Endothelial cell of hepatic sinusoid (primary cell): Measurements from ENCODE around the gene CRYBB3.

Source experiments
- in situ Hi-C: cut with HindIII; loops from 2 replicates; pipeline ENCODE4 v1.10.0; 2017; ENCODE audit warnings: low sequenced_read_pairs

CRYBB3 gene

GRCh38 chr22:25199731-25200520, at the start of gene CRYBB3:
CRYBB3 (plus strand) TSS chr22:25199858; CDS start chr22:25201397, 1,539 bp downstream.
- in situ Hi-C loops: no loop called here

GRCh38 chr22:25153961-25154666, 45.5 kb upstream of the CRYBB3 start:
- in situ Hi-C loops: loop anchor here (5.0 kb wide), 1 partner anchor 33 kb away; no protein-coding TSS in a partner anchor

DNA sequence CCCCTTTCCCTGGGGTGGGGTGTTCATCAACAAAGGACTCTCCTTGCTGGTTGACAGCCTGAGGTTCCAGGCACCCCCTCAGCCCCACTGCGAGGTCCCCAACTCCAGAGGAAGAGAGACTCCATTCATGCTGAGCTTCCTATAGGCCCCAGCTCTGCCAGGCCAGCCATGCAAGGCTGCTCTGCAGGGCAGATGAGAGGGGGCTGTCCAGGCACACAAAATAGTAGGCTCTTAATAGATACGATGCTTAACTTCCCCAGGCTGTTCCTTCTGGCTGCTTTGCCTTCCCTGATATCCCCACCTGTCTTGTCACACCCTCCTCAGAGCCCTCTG, 45.0 kb upstream of the CRYBB3 start:
- in situ Hi-C loops: loop anchor here (5.0 kb wide), 1 partner anchor 33 kb away; no protein-coding TSS in a partner anchor

DNA sequence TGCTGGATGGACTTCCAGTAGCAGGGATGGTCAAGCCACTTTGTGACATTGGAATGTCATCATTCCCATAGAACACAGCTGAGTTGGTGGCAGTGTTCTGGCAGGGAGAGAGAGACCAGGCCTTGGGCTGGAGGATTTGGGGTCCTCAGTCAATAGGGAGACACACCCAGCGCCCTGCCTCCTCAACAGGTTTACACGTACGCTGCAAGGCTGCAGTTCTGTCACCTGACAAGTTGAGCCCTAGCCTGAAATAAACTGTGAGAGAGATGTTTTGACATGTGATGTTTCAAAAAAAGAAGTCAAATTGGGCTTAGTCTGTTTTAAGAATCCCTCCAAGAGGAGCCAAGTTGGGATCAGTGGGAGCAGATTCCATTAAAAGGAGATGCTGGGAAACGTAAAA, 42.9 kb upstream of the CRYBB3 start:
- in situ Hi-C loops: no loop called here

GRCh38 chr22:25159028-25159427, 40.6 kb upstream of the CRYBB3 start:
- in situ Hi-C loops: no loop called here

- in situ Hi-C loops: no loop called here
Measured at GRCh38 chr22:25160120-25160996, 39.3 kb upstream of the CRYBB3 start.

DNA sequence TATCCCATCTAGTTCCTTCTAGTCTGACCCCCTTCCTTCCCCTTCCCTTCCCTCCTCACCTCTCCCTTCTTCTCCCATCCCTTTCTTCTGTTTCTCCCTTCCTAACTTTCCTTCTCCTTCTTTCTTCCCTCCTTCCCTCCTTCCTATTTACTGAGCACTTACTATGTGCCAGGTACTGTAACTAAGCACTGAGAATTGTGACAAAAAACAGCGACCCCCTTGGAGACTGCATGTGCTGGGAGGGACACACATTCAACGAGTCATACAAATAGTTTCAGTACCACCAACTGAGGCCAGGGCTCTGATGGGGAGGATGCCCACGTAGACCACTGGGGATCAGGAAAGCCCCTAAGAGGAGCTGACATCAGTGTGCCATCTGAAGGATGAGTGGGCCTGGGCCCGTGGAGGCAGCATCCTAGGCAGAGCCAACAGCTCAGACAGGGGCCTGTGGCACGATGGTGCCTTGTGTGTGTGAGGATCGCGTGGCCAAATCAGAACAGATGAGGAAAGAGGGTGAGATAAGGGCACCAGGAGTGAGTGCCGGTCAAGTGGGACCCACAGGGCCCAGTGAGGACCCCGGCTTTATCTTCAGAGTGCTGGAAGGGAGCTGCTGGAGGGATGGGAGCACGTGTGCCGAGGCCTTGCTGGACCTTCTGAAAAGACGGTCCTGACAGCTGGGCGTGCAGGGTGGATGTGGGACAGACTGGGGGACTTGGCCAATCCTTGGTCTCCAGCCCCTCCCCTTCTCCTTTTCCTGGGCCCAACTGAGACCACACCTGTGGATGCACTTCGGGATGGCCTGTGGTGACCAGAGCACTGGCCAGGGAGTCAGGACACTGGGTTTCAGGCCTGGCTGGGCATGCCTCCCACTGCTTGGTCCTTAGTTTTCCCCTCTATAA, 38.4 kb upstream of the CRYBB3 start:
- in situ Hi-C loops: no loop called here

DNA sequence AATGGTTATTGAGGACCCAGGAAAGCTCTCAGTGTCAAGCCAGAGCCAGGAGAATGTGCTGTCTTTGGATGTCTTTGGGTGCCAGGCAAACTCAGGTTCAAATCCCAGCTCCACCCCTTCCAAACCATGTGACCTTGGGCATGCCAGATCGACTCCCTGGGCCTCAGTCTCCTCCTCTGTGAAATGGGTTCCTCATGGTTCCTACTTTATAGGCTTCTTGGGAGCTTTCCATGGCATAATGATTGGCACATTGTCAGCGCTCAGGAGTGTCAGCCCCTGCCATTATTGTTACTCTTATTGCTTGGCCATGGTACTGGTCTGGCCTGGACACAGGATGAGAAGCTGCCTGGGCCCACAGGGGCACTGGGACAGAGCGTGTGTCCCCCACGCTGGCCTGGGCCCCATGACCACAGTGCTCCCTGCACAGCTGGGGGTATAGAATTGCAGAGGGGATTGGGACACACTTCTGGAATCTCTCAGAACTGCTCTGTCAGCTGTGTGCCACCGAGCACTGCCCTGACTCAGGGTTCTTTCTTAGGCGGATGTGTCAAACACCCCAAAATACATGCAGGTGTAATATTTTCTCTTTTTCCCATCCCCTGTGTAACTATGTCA, 37.6 kb upstream of the CRYBB3 start:
- in situ Hi-C loops: no loop called here

DNA sequence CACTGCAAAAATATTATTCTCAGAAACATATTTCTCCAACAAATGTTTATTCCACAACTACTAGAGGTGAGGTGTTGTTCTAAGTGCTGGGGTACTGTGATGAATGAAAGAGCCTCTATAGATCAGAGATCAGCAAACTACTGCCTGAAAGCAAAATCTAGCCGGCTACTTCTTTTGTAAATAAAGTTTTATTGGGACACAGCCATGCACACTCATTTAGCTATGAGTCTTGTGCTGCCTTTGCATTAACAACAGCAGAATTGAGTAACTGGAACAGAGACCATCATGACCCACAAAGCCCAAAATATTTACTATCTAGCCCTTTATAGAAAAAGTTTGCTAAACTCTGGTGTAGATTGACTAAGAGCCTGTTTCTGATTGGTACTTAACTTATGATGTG, 37.1 kb upstream of the CRYBB3 start:
- in situ Hi-C loops: no loop called here

- in situ Hi-C loops: loop anchor here (5.0 kb wide), 1 partner anchor 53 kb away; no protein-coding TSS in a partner anchor
Measured at GRCh38 chr22:25165785-25166184, 33.9 kb upstream of the CRYBB3 start.

DNA sequence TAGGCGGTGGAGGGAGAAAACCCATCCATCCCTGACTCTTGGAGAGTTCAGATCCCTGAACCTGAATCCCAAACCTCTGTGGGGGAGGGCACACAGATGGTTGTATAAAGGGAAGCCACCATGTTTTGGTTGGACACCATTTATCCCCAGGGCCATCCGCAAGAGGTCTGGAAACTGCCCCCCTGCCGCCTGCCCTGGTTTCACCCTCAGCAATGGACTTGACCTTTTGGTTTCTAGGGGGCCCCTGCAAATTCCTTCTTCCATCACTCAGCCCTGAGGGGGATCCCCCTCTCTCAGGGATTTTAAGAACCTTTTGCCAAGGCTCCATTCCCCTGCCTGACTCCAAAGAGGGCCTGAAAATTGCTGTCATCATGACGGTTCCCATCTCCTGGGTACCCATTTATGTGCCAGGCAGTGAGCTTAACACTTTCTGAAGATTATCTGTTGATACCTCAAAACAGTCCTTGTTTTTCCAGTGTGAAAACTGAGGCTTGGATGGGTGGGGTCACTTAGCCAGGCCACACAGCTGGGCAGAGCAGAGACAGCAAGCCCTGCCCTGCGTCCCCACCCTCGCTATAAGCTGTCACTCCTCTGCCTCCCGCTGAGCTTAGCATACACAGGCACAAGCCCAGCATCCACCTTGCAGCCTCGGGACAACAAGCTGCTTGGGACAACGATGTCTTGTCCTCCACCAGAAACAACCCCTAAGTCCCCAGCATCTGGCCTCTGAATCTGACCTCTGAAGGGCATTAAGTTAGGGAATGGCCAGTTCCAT, 33.2 kb upstream of the CRYBB3 start:
- in situ Hi-C loops: loop anchor here (5.0 kb wide), 1 partner anchor 54 kb away; no protein-coding TSS in a partner anchor

- in situ Hi-C loops: loop anchor here (5.0 kb wide), 1 partner anchor 55 kb away; no protein-coding TSS in a partner anchor
Measured at GRCh38 chr22:25167082-25167481, 32.6 kb upstream of the CRYBB3 start.

- in situ Hi-C loops: loop anchor here (5.0 kb wide), 1 partner anchor 56 kb away; no protein-coding TSS in a partner anchor
Measured at GRCh38 chr22:25167834-25168601, 31.6 kb upstream of the CRYBB3 start.

GRCh38 chr22:25169278-25170031, 30.2 kb upstream of the CRYBB3 start:
- in situ Hi-C loops: loop anchor here (5.0 kb wide), 1 partner anchor 57 kb away; no protein-coding TSS in a partner anchor

DNA sequence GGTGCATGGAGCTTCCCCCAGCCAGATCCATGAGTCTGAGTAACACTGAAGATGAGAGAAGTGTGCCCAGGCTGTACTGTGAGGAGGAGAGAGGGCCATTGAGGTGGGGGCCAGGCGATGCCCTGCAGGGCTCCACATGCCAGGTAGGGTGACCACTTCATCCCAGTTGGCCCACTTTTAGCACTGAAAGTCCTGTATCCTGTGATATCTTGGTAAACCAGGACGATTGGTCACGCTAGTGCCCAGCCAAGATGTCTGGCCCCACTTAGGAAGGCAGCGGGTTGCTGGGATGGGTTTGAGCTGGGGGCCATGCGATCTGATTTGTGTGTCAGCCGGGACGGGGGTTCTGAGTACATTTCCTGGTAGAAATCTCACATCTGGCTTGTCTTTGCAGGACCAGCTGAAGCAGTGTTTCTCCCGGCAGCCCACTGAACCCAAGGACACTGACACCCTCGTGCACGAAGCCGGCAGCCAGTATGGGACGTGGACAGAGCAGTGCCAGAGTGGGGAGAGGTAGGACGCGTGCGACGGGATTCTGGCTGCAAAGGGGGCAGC, 29.2 kb upstream of the CRYBB3 start:
- in situ Hi-C loops: no loop called here

- in situ Hi-C loops: no loop called here
Measured at GRCh38 chr22:25172153-25172552, 27.5 kb upstream of the CRYBB3 start.
